GM12891 (cell line): ENCODE results near the gene OPALIN.

Experiments used
- PAX5 ChIP-seq: IDR thresholded peaks from 2 replicates; pipeline ENCODE4 v1.6.1; 2011; ENCODE audit warnings: low read length, moderate library complexity, mild to moderate bottlenecking; ENCODE audit not compliant: insufficient read depth, severe bottlenecking
- POLR2AphosphoS5 ChIP-seq: IDR thresholded peaks from 2 replicates; pipeline ENCODE4 v1.6.1; 2011; ENCODE audit warnings: low read depth, low read length, control low read depth
- TAF1 ChIP-seq: IDR thresholded peaks from 2 replicates; pipeline ENCODE4 v1.6.1; 2011; ENCODE audit warnings: low read depth, low read length, control low read depth

GRCh38 chr10:96341219-96342182 is 17.3 kb downstream of the OPALIN start:
- no peak for TF ChIP-seq TAF1
- no peak for TF ChIP-seq POLR2AphosphoS5
- TF ChIP-seq PAX5: no peak
